Activated T-cell treated with anti-CD3 and anti-CD28 coated beads, Interleukin-2, amount 50 U/mL, for 4 hours (primary cell): ENCODE data around the gene POU2AF3. TPM values are rescaled to one million over a fixed set of nuclear protein-coding genes. Genes with fewer than 3 reads are reported as not detected.

ENCODE experiments used
- total RNA-seq, 3 donors: library from RNA; stranded (reverse); gene quantifications; one replicate each; pipeline ENCODE4 v1.2.1, GENCODE V29; 2021

POU2AF3 gene
- total RNA-seq, 3 donors from 2014 or later, result not detected

Other genes with a start within 250 kb of the POU2AF3 start
- not detected for gene POU2AF2, start 52.8 kb upstream of the POU2AF3 start, total RNA-seq
- gene POU2AF1, start 80.7 kb downstream of the POU2AF3 start, total RNA-seq, result 10 to 100 TPM in 1 of 3 donors, 1 to 10 TPM in 2; 4.3 to 10.8 (median 7.5) TPM
- under 1 TPM in 1 of 3 donors, not detected in 2; 0.43 TPM for gene BTG4, start 213.8 kb downstream of the POU2AF3 start, total RNA-seq
- not detected for gene HOATZ, start 216.2 kb downstream of the POU2AF3 start, total RNA-seq
- gene LAYN, start 242.2 kb downstream of the POU2AF3 start, total RNA-seq, result 1 to 10 TPM in 2 of 3 donors, under 1 TPM in 1; 0.43 to 3.0 (median 1.7) TPM